ENCODE results near the gene SCG5.

The SCG5 gene

GRCh38 chr15:32687556-32687955 is 46.0 kb downstream of the SCG5 start:
- H3K4me1 ChIP-seq (ENCODE audit: insufficient read depth, low read length, poor library complexity, severe bottlenecking) = peaks cover 3% of the 10 kb centered on the region
- H3K27me3 ChIP-seq (ENCODE audit: insufficient read depth, low read length, poor library complexity, severe bottlenecking) = no peaks in the 10 kb centered on the region
- H3F3A ChIP-seq (ENCODE audit: low read depth) = no peaks in the 10 kb centered on the region
- H2AFZ ChIP-seq (ENCODE audit: low read length) = no peak overlapping the region
- no peak overlapping the region for H3K4me3 ChIP-seq (ENCODE audit: low read length, poor library complexity, severe bottlenecking)
- H3K9me2 ChIP-seq (replicated peaks; ENCODE audit: low read depth, low read length) = no peaks in the 10 kb centered on the region
- H4K20me1 ChIP-seq (ENCODE audit: insufficient read depth, low read length, poor library complexity, severe bottlenecking) = no peaks in the 10 kb centered on the region
- no peaks in the 10 kb centered on the region for H3K79me2 ChIP-seq (ENCODE audit: insufficient read depth, low read length)
- no peaks in the 10 kb centered on the region for H3K36me3 ChIP-seq (ENCODE audit: insufficient read depth, low read length)
- H3K4me2 ChIP-seq (ENCODE audit: low read depth, low read length, poor library complexity, severe bottlenecking) = no peak overlapping the region
- H3K9ac ChIP-seq (ENCODE audit: low read depth, low read length, poor library complexity, severe bottlenecking) = no peak overlapping the region
- TF ChIP-seq EZH2phosphoT487 (IDR thresholded peaks at IDR 0.05; ENCODE audit: borderline replicate concordance) (no peak), CTCF (conservative IDR thresholded peaks at IDR 0.05; ENCODE audit: low read length) (no peak)
- H3K9me3 ChIP-seq (ENCODE audit: insufficient read depth, low read depth, low read length) = no peaks in the 10 kb centered on the region

- H3K4me2 ChIP-seq (ENCODE audit: low read depth, low read length, poor library complexity, severe bottlenecking) = no peak overlapping the region
- TF ChIP-seq CTCF (conservative IDR thresholded peaks at IDR 0.05; ENCODE audit: low read length) (no peak), EZH2phosphoT487 (IDR thresholded peaks at IDR 0.05; ENCODE audit: borderline replicate concordance) (no peak)
- H3K36me3 ChIP-seq (ENCODE audit: insufficient read depth, low read length) = no peaks in the 10 kb centered on the region
- peaks cover 3% of the 10 kb centered on the region for H3K4me1 ChIP-seq (ENCODE audit: insufficient read depth, low read length, poor library complexity, severe bottlenecking)
- H3K9me2 ChIP-seq (replicated peaks; ENCODE audit: low read depth, low read length) = no peaks in the 10 kb centered on the region
- H3K4me3 ChIP-seq (ENCODE audit: low read length, poor library complexity, severe bottlenecking) = no peak overlapping the region
- H3F3A ChIP-seq (ENCODE audit: low read depth) = no peaks in the 10 kb centered on the region
- H4K20me1 ChIP-seq (ENCODE audit: insufficient read depth, low read length, poor library complexity, severe bottlenecking) = no peaks in the 10 kb centered on the region
- H3K79me2 ChIP-seq (ENCODE audit: insufficient read depth, low read length) = no peaks in the 10 kb centered on the region
- no peaks in the 10 kb centered on the region for H3K9me3 ChIP-seq (ENCODE audit: insufficient read depth, low read depth, low read length)
- no peak overlapping the region for H3K9ac ChIP-seq (ENCODE audit: low read depth, low read length, poor library complexity, severe bottlenecking)
- no peak overlapping the region for H2AFZ ChIP-seq (ENCODE audit: low read length)
- no peaks in the 10 kb centered on the region for H3K27me3 ChIP-seq (ENCODE audit: insufficient read depth, low read length, poor library complexity, severe bottlenecking)
Measured at GRCh38 chr15:32688151-32688639, 46.7 kb downstream of the SCG5 start.

- H3F3A ChIP-seq (ENCODE audit: low read depth) = no peaks in the 10 kb centered on the region
- no peak overlapping the region for H2AFZ ChIP-seq (ENCODE audit: low read length)
- H3K79me2 ChIP-seq (ENCODE audit: insufficient read depth, low read length) = no peaks in the 10 kb centered on the region
- H3K27me3 ChIP-seq (ENCODE audit: insufficient read depth, low read length, poor library complexity, severe bottlenecking) = no peaks in the 10 kb centered on the region
- H3K4me2 ChIP-seq (ENCODE audit: low read depth, low read length, poor library complexity, severe bottlenecking) = no peak overlapping the region
- no peak for TF ChIP-seq EZH2phosphoT487 (IDR thresholded peaks at IDR 0.05; ENCODE audit: borderline replicate concordance)
- TF ChIP-seq CTCF (conservative IDR thresholded peaks at IDR 0.05; ENCODE audit: low read length) = no peak
- no peak overlapping the region for H3K9ac ChIP-seq (ENCODE audit: low read depth, low read length, poor library complexity, severe bottlenecking)
- no peaks in the 10 kb centered on the region for H3K4me1 ChIP-seq (ENCODE audit: insufficient read depth, low read length, poor library complexity, severe bottlenecking)
- no peaks in the 10 kb centered on the region for H3K36me3 ChIP-seq (ENCODE audit: insufficient read depth, low read length)
- H3K9me2 ChIP-seq (replicated peaks; ENCODE audit: low read depth, low read length) = no peaks in the 10 kb centered on the region
- no peak overlapping the region for H3K4me3 ChIP-seq (ENCODE audit: low read length, poor library complexity, severe bottlenecking)
- H3K9me3 ChIP-seq (ENCODE audit: insufficient read depth, low read depth, low read length) = no peaks in the 10 kb centered on the region
- H4K20me1 ChIP-seq (ENCODE audit: insufficient read depth, low read length, poor library complexity, severe bottlenecking) = no peaks in the 10 kb centered on the region
Measured at GRCh38 chr15:32690941-32691688, 49.6 kb downstream of the SCG5 start.
